Activated naive CD8-positive, alpha-beta T cell treated with anti-CD3 and anti-CD28 coated beads, Interleukin-2, amount 10 ng/mL, durations not matched to agents 7 days and 5 days (primary cell): Measurements from ENCODE around the gene GIMAP7. TPM values are rescaled to one million over a fixed set of nuclear protein-coding genes. Genes with fewer than 3 reads are reported as not detected.
"Not testable (repeated sequence)": the region's sequence is repeated elsewhere in the genome, so short reads cannot be mapped to it uniquely, and the experiment has no call there.

Experiments
- ATAC-seq: fragments of 150-1000 bp; cut with Tn5 transposase; one replicate; pipeline ENCODE4 v1.10.0; 2021; ENCODE audit warnings: low read depth, moderate library complexity
- POLR2A ChIA-PET: fragments of 350-600 bp; sonication (Branson Sonifier 250); formaldehyde crosslinking; loops from one replicate; lab custom pipeline; 2021; ENCODE audit warnings: antibody characterized with exemption; lab: Charles Lee
- DNase-seq: peaks from one replicate; pipeline ENCODE4 v3.0.0; 2021
- H3K27ac Mint-ChIP-seq: one replicate; pipeline ENCODE4 v1.8.0; 2022; ENCODE audit warnings: mild to moderate bottlenecking, mixed read lengths
- H3K27me3 Mint-ChIP-seq: one replicate; pipeline ENCODE4 v1.8.0; 2022; ENCODE audit warnings: mild to moderate bottlenecking, moderate library complexity, mixed read lengths
- H3K36me3 Mint-ChIP-seq: one replicate; pipeline ENCODE4 v1.8.0; 2021; ENCODE audit warnings: mild to moderate bottlenecking, mixed read lengths
- H3K4me1 Mint-ChIP-seq: one replicate; pipeline ENCODE4 v1.8.0; 2021; ENCODE audit warnings: mixed read lengths
- H3K4me3 Mint-ChIP-seq: one replicate; pipeline ENCODE4 v1.8.0; 2022; ENCODE audit warnings: mild to moderate bottlenecking, moderate library complexity, mixed read lengths
- H3K9me3 Mint-ChIP-seq: one replicate; pipeline ENCODE4 v1.8.0; 2021; ENCODE audit warnings: mixed read lengths
- total RNA-seq, 2 experiments: library from RNA; stranded (reverse); gene quantifications; one replicate each; pipeline ENCODE4 v1.2.3, GENCODE V29; 2021

The GIMAP7 gene
- total RNA-seq, 2 experiments from 2014 or later: 203 to 212 TPM

GRCh38 chr7:150483514-150483913 is 31.2 kb upstream of the GIMAP7 start:
- Mint-ChIP-seq H3K4me1 (peaks cover 66% of the 10 kb centered on the region), H3K4me3 (peak overlapping the region; percentile 83), H3K36me3 (peaks cover 20% of the 10 kb centered on the region), H3K27ac (peak overlapping the region; percentile 90)
- DNase-seq, H3K27me3 Mint-ChIP-seq, ATAC-seq, H3K9me3 Mint-ChIP-seq: not testable (repeated sequence)
- POLR2A ChIA-PET: interaction anchor here (1.3 to 1.5 kb wide), 2 partner anchors 32 kb away, joined by 4 to 8 read pairs; partner anchors contain the start of gene GIMAP8

- peaks cover 18% of the 10 kb centered on the region for H3K36me3 Mint-ChIP-seq
- peaks cover 60% of the 10 kb centered on the region for H3K4me1 Mint-ChIP-seq
- not testable (repeated sequence) for DNase-seq, H3K9me3 Mint-ChIP-seq, H3K27me3 Mint-ChIP-seq
- ATAC-seq: peak; percentile 30
- peak overlapping the region; percentile 90 for H3K27ac Mint-ChIP-seq
- POLR2A ChIA-PET: interaction anchor here (1.3 to 1.5 kb wide), 2 partner anchors 31 to 33 kb away, joined by 4 to 8 read pairs; partner anchors contain the start of gene GIMAP8
- H3K4me3 Mint-ChIP-seq: peak overlapping the region; percentile 83
These were observed 30.6 kb upstream of the GIMAP7 start for GRCh38 chr7:150484071-150484470.

GRCh38 chr7:150487625-150488024 is 27.0 kb upstream of the GIMAP7 start:
- Mint-ChIP-seq H3K27me3 (no peaks in the 10 kb centered on the region), H3K4me3 (no peak overlapping the region), H3K27ac (no peak overlapping the region), H3K9me3 (peaks cover 11% of the 10 kb centered on the region), H3K4me1 (peaks cover 40% of the 10 kb centered on the region), H3K36me3 (peaks cover 29% of the 10 kb centered on the region)
- POLR2A ChIA-PET: interaction anchor here (1.5 kb wide), 1 partner anchor 16 kb away, joined by 3 read pairs; no protein-coding TSS in a partner anchor
- ATAC-seq: no peak
- DNase-seq: no peak

GRCh38 chr7:150489782-150490181 is 24.9 kb upstream of the GIMAP7 start:
- Mint-ChIP-seq H3K4me1 (peaks cover 24% of the 10 kb centered on the region), H3K36me3 (peaks cover 33% of the 10 kb centered on the region), H3K27ac (no peak overlapping the region), H3K4me3 (no peak overlapping the region), H3K9me3 (peaks cover 11% of the 10 kb centered on the region), H3K27me3 (no peaks in the 10 kb centered on the region)
- DNase-seq (no peak), ATAC-seq (no peak)
- POLR2A ChIA-PET: no interaction called here

- POLR2A ChIA-PET: not testable (repeated sequence)
- peaks cover 16% of the 10 kb centered on the region for H3K4me1 Mint-ChIP-seq
These were observed 21.2 kb upstream of the GIMAP7 start for GRCh38 chr7:150493442-150493841.

GRCh38 chr7:150502519-150502918 is 12.2 kb upstream of the GIMAP7 start:
- peaks cover 43% of the 10 kb centered on the region for H3K36me3 Mint-ChIP-seq

More at GRCh38 chr7:150493442-150493841, 21.2 kb upstream of the GIMAP7 start:
- not testable (repeated sequence) for ATAC-seq, DNase-seq, H3K27me3 Mint-ChIP-seq, H3K4me3 Mint-ChIP-seq, H3K27ac Mint-ChIP-seq
- peaks cover 43% of the 10 kb centered on the region for H3K36me3 Mint-ChIP-seq
- H3K9me3 Mint-ChIP-seq: peaks cover 20% of the 10 kb centered on the region

GRCh38 chr7:150503155-150503554 is 11.5 kb upstream of the GIMAP7 start:
- Mint-ChIP-seq H3K4me1 (peaks cover 65% of the 10 kb centered on the region), H3K36me3 (peaks cover 37% of the 10 kb centered on the region), H3K27ac (peak overlapping the region; percentile 97), H3K4me3 (peak overlapping the region; percentile 82), H3K9me3 (peaks cover 25% of the 10 kb centered on the region), H3K27me3 (no peaks in the 10 kb centered on the region)
- ATAC-seq (no peak), DNase-seq (no peak)
- POLR2A ChIA-PET: interaction anchor here (0.8 to 6.1 kb wide), 10 partner anchors 9 to 252 kb away, joined by 3 to 57 read pairs (median 6); partner anchors contain the start of genes GIMAP1, GIMAP7 and GIMAP8

More at GRCh38 chr7:150502519-150502918, 12.2 kb upstream of the GIMAP7 start:
- peak; percentile 95 for ATAC-seq
- DNase-seq: no peak
- Mint-ChIP-seq H3K27me3 (no peaks in the 10 kb centered on the region), H3K9me3 (peaks cover 29% of the 10 kb centered on the region), H3K4me3 (peak overlapping the region; percentile 82), H3K27ac (peak overlapping the region; percentile 97), H3K4me1 (peaks cover 62% of the 10 kb centered on the region)
- POLR2A ChIA-PET: interaction anchor here (0.8 to 4.9 kb wide), 11 partner anchors 10 to 253 kb away, joined by 3 to 57 read pairs (median 4); partner anchors contain the start of genes GIMAP1, GIMAP7 and GIMAP8

- peak overlapping the region; percentile 97 for H3K27ac Mint-ChIP-seq
- H3K4me3 Mint-ChIP-seq: peak overlapping the region; percentile 76
- H3K4me1 Mint-ChIP-seq: peaks cover 68% of the 10 kb centered on the region
- no peak for DNase-seq
- H3K9me3 Mint-ChIP-seq: peaks cover 23% of the 10 kb centered on the region
- H3K27me3 Mint-ChIP-seq: no peaks in the 10 kb centered on the region
- POLR2A ChIA-PET: interaction anchor here (1.0 to 6.1 kb wide), 6 partner anchors 12 to 252 kb away, joined by 3 to 57 read pairs (median 18); partner anchors contain the start of genes GIMAP7 and GIMAP8
- peak; percentile 4 for ATAC-seq
- H3K36me3 Mint-ChIP-seq: peaks cover 35% of the 10 kb centered on the region
These were observed 11.1 kb upstream of the GIMAP7 start for GRCh38 chr7:150503581-150503980.

- peak; percentile 54 for ATAC-seq
- Mint-ChIP-seq H3K27me3 (no peaks in the 10 kb centered on the region), H3K36me3 (peaks cover 19% of the 10 kb centered on the region), H3K4me1 (peaks cover 79% of the 10 kb centered on the region), H3K9me3 (peaks cover 8% of the 10 kb centered on the region), H3K4me3 (peak overlapping the region; percentile 76), H3K27ac (peak overlapping the region; percentile 76)
- DNase-seq: no peak
- POLR2A ChIA-PET: interaction anchor here (0.7 to 6.1 kb wide), 7 partner anchors 27 to 247 kb away, joined by 3 to 55 read pairs (median 3); partner anchors contain the start of gene GIMAP8
These were observed 6.6 kb upstream of the GIMAP7 start for GRCh38 chr7:150507947-150508602.

- Mint-ChIP-seq H3K9me3 (peaks cover 8% of the 10 kb centered on the region), H3K27ac (peak overlapping the region; percentile 81), H3K4me3 (peak overlapping the region; percentile 30), H3K27me3 (no peaks in the 10 kb centered on the region), H3K4me1 (peaks cover 67% of the 10 kb centered on the region), H3K36me3 (peaks cover 27% of the 10 kb centered on the region)
- DNase-seq (no peak), ATAC-seq (peak; percentile 11)
- POLR2A ChIA-PET: interaction anchor here (0.6 to 3.0 kb wide), 6 partner anchors 13 to 740 kb away, joined by 3 to 27 read pairs (median 4); partner anchors contain the start of genes GIMAP1 and GIMAP8
These were observed 3.6 kb upstream of the GIMAP7 start for GRCh38 chr7:150511048-150511447.

- Mint-ChIP-seq H3K4me1 (peaks cover 48% of the 10 kb centered on the region), H3K9me3 (peaks cover 8% of the 10 kb centered on the region), H3K27ac (peak overlapping the region; percentile 100), H3K27me3 (no peaks in the 10 kb centered on the region), H3K4me3 (peak overlapping the region; percentile 100), H3K36me3 (peaks cover 38% of the 10 kb centered on the region)
- ATAC-seq: no peak
- POLR2A ChIA-PET: interaction anchor here (1.2 to 8.1 kb wide), 12 partner anchors 10 to 242 kb away, joined by 4 to 212 read pairs (median 18); partner anchors contain the start of genes GIMAP1, GIMAP2, GIMAP4 and GIMAP8
- no peak for DNase-seq
These were observed 914 bp upstream of the GIMAP7 start for GRCh38 chr7:150513758-150514157.

- peak overlapping the region; percentile 100 for H3K4me3 Mint-ChIP-seq
- DNase-seq (no peak), ATAC-seq (peak; percentile 16)
- no peaks in the 10 kb centered on the region for H3K27me3 Mint-ChIP-seq
- H3K9me3 Mint-ChIP-seq: peaks cover 6% of the 10 kb centered on the region
- H3K27ac Mint-ChIP-seq: peak overlapping the region; percentile 100
- POLR2A ChIA-PET: interaction anchor here (0.8 to 8.1 kb wide), 24 partner anchors 8 to 240 kb away, joined by 3 to 212 read pairs (median 8); partner anchors contain the start of genes GIMAP1, GIMAP2, GIMAP4 and GIMAP6
- peaks cover 42% of the 10 kb centered on the region for H3K36me3 Mint-ChIP-seq
- H3K4me1 Mint-ChIP-seq: peaks cover 40% of the 10 kb centered on the region
These were observed 826 bp downstream of the GIMAP7 start for GRCh38 chr7:150515248-150516147.
